Measurements from ENCODE around the gene P2RY12.

P2RY12 gene

GRCh38 chr3:151327571-151328198 lies 56.9 kb downstream of the P2RY12 start:
- H3K27ac ChIP-seq, result peak overlapping the region in 6 of 11 experiments; percentile 30 to 68 (median 46); a peak in 9 of 22 replicates

GRCh38 chr3:151322511-151322910 lies 62.0 kb downstream of the P2RY12 start:
- no peak overlapping the region for H3K9ac ChIP-seq
- no peak for TF ChIP-seq Cebpa-rat (IDR thresholded peaks at IDR 0.05)
- H3K27ac ChIP-seq, result peak overlapping the region in 1 of 11 experiments; percentile 32; a peak in 1 of 22 replicates

More at GRCh38 chr3:151327571-151328198, 56.9 kb downstream of the P2RY12 start:
- Histone ChIP-seq H4K20me1 (no peaks in the 10 kb centered on the region), H3K4me1 (peaks cover 0 to 78% (median 34%) of the 10 kb centered on the region in 10 experiments; a peak in 14 of 20 replicates), H3K36me3 (no peaks in the 10 kb centered on the region), H3K4me3 (peak overlapping the region in 4 of 10 experiments; percentile 18 to 51 (median 47); a peak in 7 of 20 replicates), H3K27me3 (no peaks in the 10 kb centered on the region), H3K9me3 (replicated peaks in 1 of 11) (no peaks in the 10 kb centered on the region), H3K9ac (peak overlapping the region in 4 of 11 experiments; percentile 17 to 57 (median 41); a peak in 4 of 22 replicates), H3K4me2 (peak overlapping the region in 6 of 11 experiments; percentile 28 to 90 (median 71); a peak in 11 of 22 replicates)
- TF ChIP-seq Cebpa-rat (IDR thresholded peaks at IDR 0.05), result no peak

GRCh38 chr3:151321526-151321925 lies 63.0 kb downstream of the P2RY12 start:
- Histone ChIP-seq H3K4me3 (no peak overlapping the region), H3K27me3 (no peaks in the 10 kb centered on the region), H3K4me1 (peaks cover 0 to 47% (median 0%) of the 10 kb centered on the region in 10 experiments; a peak in 6 of 20 replicates), H3K27ac (no peak overlapping the region), H3K9ac (no peak overlapping the region), H3K4me2 (peak overlapping the region in 3 of 11 experiments; percentile 61 to 64 (median 64); a peak in 4 of 22 replicates), H3K9me3 (replicated peaks in 1 of 11) (no peaks in the 10 kb centered on the region), H3K36me3 (no peaks in the 10 kb centered on the region), H4K20me1 (no peaks in the 10 kb centered on the region)
- no peak for TF ChIP-seq Cebpa-rat (IDR thresholded peaks at IDR 0.05)

More at GRCh38 chr3:151322511-151322910, 62.0 kb downstream of the P2RY12 start:
- Histone ChIP-seq H3K36me3 (no peaks in the 10 kb centered on the region), H3K27me3 (no peaks in the 10 kb centered on the region), H3K9me3 (replicated peaks in 1 of 11) (no peaks in the 10 kb centered on the region), H3K4me1 (peaks cover 0 to 56% (median 0%) of the 10 kb centered on the region in 10 experiments; a peak in 6 of 20 replicates), H3K4me2 (peak overlapping the region in 3 of 11 experiments; percentile 61 to 64 (median 64); a peak in 6 of 22 replicates), H4K20me1 (no peaks in the 10 kb centered on the region), H3K4me3 (no peak overlapping the region)

- H3K36me3 ChIP-seq, result no peaks in the 10 kb centered on the region
- H3K9me3 ChIP-seq (replicated peaks in 1 of 11), result no peaks in the 10 kb centered on the region
- no peaks in the 10 kb centered on the region for H4K20me1 ChIP-seq
- H3K27ac ChIP-seq, result no peak overlapping the region
- H3K9ac ChIP-seq, result no peak overlapping the region
- H3K27me3 ChIP-seq, result no peaks in the 10 kb centered on the region
- no peak overlapping the region for H3K4me2 ChIP-seq
- H3K4me1 ChIP-seq, result peaks cover 0 to 37% (median 0%) of the 10 kb centered on the region in 10 experiments; a peak in 6 of 20 replicates
- no peak for TF ChIP-seq Cebpa-rat (IDR thresholded peaks at IDR 0.05)
- H3K4me3 ChIP-seq, result no peak overlapping the region
Observed at GRCh38 chr3:151320131-151320530, 64.4 kb downstream of the P2RY12 start.

GRCh38 chr3:151319628-151320027 lies 64.9 kb downstream of the P2RY12 start:
- Histone ChIP-seq H4K20me1 (no peaks in the 10 kb centered on the region), H3K27ac (no peak overlapping the region)
- no peak for TF ChIP-seq Cebpa-rat (IDR thresholded peaks at IDR 0.05)

GRCh38 chr3:151318991-151319390 lies 65.6 kb downstream of the P2RY12 start:
- no peaks in the 10 kb centered on the region for H3K36me3 ChIP-seq
- no peak overlapping the region for H3K27ac ChIP-seq
- peaks cover 0 to 35% (median 0%) of the 10 kb centered on the region in 10 experiments; a peak in 6 of 20 replicates for H3K4me1 ChIP-seq
- TF ChIP-seq Cebpa-rat (IDR thresholded peaks at IDR 0.05), result no peak
- no peaks in the 10 kb centered on the region for H3K27me3 ChIP-seq
- no peaks in the 10 kb centered on the region for H3K9me3 ChIP-seq (replicated peaks in 1 of 11)
- H3K4me2 ChIP-seq, result peak overlapping the region in 2 of 11 experiments; percentile 23 to 32; a peak in 3 of 22 replicates
- no peaks in the 10 kb centered on the region for H4K20me1 ChIP-seq
- H3K9ac ChIP-seq, result no peak overlapping the region
- no peak overlapping the region for H3K4me3 ChIP-seq

More at GRCh38 chr3:151319628-151320027, 64.9 kb downstream of the P2RY12 start:
- Histone ChIP-seq H3K9me3 (replicated peaks in 1 of 11) (no peaks in the 10 kb centered on the region), H3K27me3 (no peaks in the 10 kb centered on the region), H3K9ac (no peak overlapping the region), H3K4me2 (no peak overlapping the region), H3K36me3 (no peaks in the 10 kb centered on the region), H3K4me1 (peaks cover 0 to 35% (median 0%) of the 10 kb centered on the region in 10 experiments; a peak in 6 of 20 replicates), H3K4me3 (no peak overlapping the region)

GRCh38 chr3:151318313-151318712 lies 66.2 kb downstream of the P2RY12 start:
- Histone ChIP-seq H3K4me2 (no peak overlapping the region), H3K27me3 (no peaks in the 10 kb centered on the region), H3K9me3 (replicated peaks in 1 of 11) (no peaks in the 10 kb centered on the region), H4K20me1 (no peaks in the 10 kb centered on the region), H3K4me1 (peaks cover 0 to 35% (median 0%) of the 10 kb centered on the region in 10 experiments; a peak in 6 of 20 replicates), H3K9ac (no peak overlapping the region), H3K4me3 (no peak overlapping the region), H3K27ac (no peak overlapping the region), H3K36me3 (no peaks in the 10 kb centered on the region)
- no peak for TF ChIP-seq Cebpa-rat (IDR thresholded peaks at IDR 0.05)

- H3K4me1 ChIP-seq, result peaks cover 0 to 18% (median 0%) of the 10 kb centered on the region in 10 experiments; a peak in 5 of 20 replicates
Observed at GRCh38 chr3:151316267-151316991, 68.1 kb downstream of the P2RY12 start, which contains the start of gene GPR87. GPR87 (minus strand) TSS chr3:151316820; CDS start chr3:151300100, 16,720 bp downstream.

GRCh38 chr3:151315846-151316245 lies 68.7 kb downstream of the P2RY12 start:
- no peak overlapping the region for H3K4me3 ChIP-seq

More at GRCh38 chr3:151316267-151316991, 68.1 kb downstream of the P2RY12 start, which contains the start of gene GPR87:
- Histone ChIP-seq H3K4me3 (no peak within 1 kb of the TSS), H3K9ac (no peak within 1 kb of the TSS), H3K4me2 (no peak within 1 kb of the TSS), H3K9me3 (replicated peaks in 1 of 11) (no peaks in the 10 kb centered on the region), H3K27me3 (no peaks in the 10 kb centered on the region), H4K20me1 (no peaks in the 10 kb centered on the region), H3K27ac (no peak within 1 kb of the TSS), H3K36me3 (no peaks in the 10 kb centered on the region)
- TF ChIP-seq Cebpa-rat (IDR thresholded peaks at IDR 0.05), result no peak

More at GRCh38 chr3:151315846-151316245, 68.7 kb downstream of the P2RY12 start:
- peaks cover 0 to 13% (median 0%) of the 10 kb centered on the region in 10 experiments; a peak in 5 of 20 replicates for H3K4me1 ChIP-seq
- no peaks in the 10 kb centered on the region for H3K36me3 ChIP-seq
- H3K4me2 ChIP-seq, result no peak overlapping the region
- TF ChIP-seq Cebpa-rat (IDR thresholded peaks at IDR 0.05), result no peak
- no peak overlapping the region for H3K27ac ChIP-seq
- no peaks in the 10 kb centered on the region for H4K20me1 ChIP-seq
- H3K9ac ChIP-seq, result no peak overlapping the region
- H3K9me3 ChIP-seq (replicated peaks in 1 of 11), result no peaks in the 10 kb centered on the region
- no peaks in the 10 kb centered on the region for H3K27me3 ChIP-seq

Measured in BLaER1 treated with 17β-estradiol and CSF1 and Interleukin-3, amounts not matched to agents 10 nM and 100 nM (cell line).